ENCODE data around the gene LMOD2.

Gene LMOD2

GRCh38 chr7:123645516-123645915 is 10.2 kb upstream of the LMOD2 start:
- POLR2A ChIA-PET: interaction anchor here (1.3 kb wide), 1 partner anchor 16 kb away, joined by 4 read pairs; no protein-coding TSS in a partner anchor
- Histone ChIP-seq H3K4me1 (ENCODE audit: control insufficient read depth, insufficient read depth, low read length) (peaks cover 9% of the 10 kb centered on the region), H3K4me3 (ENCODE audit: low read depth, low read length) (no peak overlapping the region), H3K36me3 (ENCODE audit: control insufficient read depth in 2 of 2, insufficient read depth in 1 of 2, low read length in 2 of 2) (no peaks in the 10 kb centered on the region), H3K9me3 (ENCODE audit: control insufficient read depth, insufficient read depth, low read depth, low read length) (no peaks in the 10 kb centered on the region), H3K27ac (ENCODE audit: extremely low read depth, low read depth, low read length) (no peak overlapping the region)
- TF ChIP-seq ZEB2 (tag by site-specific recombination; IDR thresholded peaks at IDR 0.05) (no peak), ZSCAN18 (tag by site-specific recombination; IDR thresholded peaks at IDR 0.05) (no peak), ZNF548 (tag by site-specific recombination; IDR thresholded peaks at IDR 0.05) (no peak), ZXDB (tag by site-specific recombination; IDR thresholded peaks at IDR 0.05) (no peak), ZNF747 (tag by site-specific recombination; IDR thresholded peaks at IDR 0.05) (no peak), ZBTB26 (tag by site-specific recombination; optimal IDR thresholded peaks at IDR 0.05) (no peak), ZNF404 (tag by site-specific recombination; IDR thresholded peaks at IDR 0.05) (no peak), TRIM28 (IDR thresholded peaks at IDR 0.05; ENCODE audit: borderline replicate concordance, low read length) (no peak), ZNF114 (tag by site-specific recombination; IDR thresholded peaks at IDR 0.05) (no peak), MYNN (tag by site-specific recombination; IDR thresholded peaks at IDR 0.05; ENCODE audit: borderline replicate concordance) (no peak), ZSCAN30 (tag by site-specific recombination; IDR thresholded peaks at IDR 0.05) (no peak), ZNF10 (tag by site-specific recombination; IDR thresholded peaks at IDR 0.05) (no peak), PATZ1 (tag by site-specific recombination; IDR thresholded peaks at IDR 0.05) (no peak)
- CTCF ChIA-PET: interaction anchor here (0.5 to 2.0 kb wide), 6 partner anchors 8 to 226 kb away, joined by 3 to 4 read pairs (median 4); no protein-coding TSS in a partner anchor

- Histone ChIP-seq H3K4me1 (ENCODE audit: control insufficient read depth, insufficient read depth, low read length) (peaks cover 9% of the 10 kb centered on the region), H3K27ac (ENCODE audit: extremely low read depth, low read depth, low read length) (no peak overlapping the region), H3K9me3 (ENCODE audit: control insufficient read depth, insufficient read depth, low read depth, low read length) (no peaks in the 10 kb centered on the region), H3K36me3 (ENCODE audit: control insufficient read depth in 2 of 2, insufficient read depth in 1 of 2, low read length in 2 of 2) (no peaks in the 10 kb centered on the region), H3K4me3 (ENCODE audit: low read depth, low read length) (no peak overlapping the region)
- CTCF ChIA-PET: interaction anchor here (2.0 kb wide), 1 partner anchor 66 kb away, joined by 4 read pairs; no protein-coding TSS in a partner anchor
- no peak for TF ChIP-seq ZBTB7A (tag by site-specific recombination; IDR thresholded peaks at IDR 0.05; ENCODE audit: low read depth)
- TF ChIP-seq PRDM6 (tag by site-specific recombination; IDR thresholded peaks at IDR 0.05): no peak
- no peak for TF ChIP-seq ZNF529 (tag by site-specific recombination; IDR thresholded peaks at IDR 0.05; ENCODE audit: insufficient replicate concordance)
- TF ChIP-seq ZFP69B (tag by site-specific recombination; IDR thresholded peaks at IDR 0.05): no peak
- no peak for TF ChIP-seq GLIS1 (tag by site-specific recombination; IDR thresholded peaks at IDR 0.05)
- TF ChIP-seq ZNF645 (tag by site-specific recombination; IDR thresholded peaks at IDR 0.05): no peak
- no peak for TF ChIP-seq SETDB1 (IDR thresholded peaks at IDR 0.05; ENCODE audit: insufficient read length, low read length)
- POLR2A ChIA-PET: interaction anchor here (0.7 kb wide), 2 partner anchors 8 to 217 kb away, joined by 4 to 5 read pairs; partner anchors contain the start of gene LMOD2
Measured at GRCh38 chr7:123647106-123647730, 8.4 kb upstream of the LMOD2 start.

Data from HEK293 (cell line).